ENCODE data around the gene GNG8. TPM values are rescaled to one million over a fixed set of nuclear protein-coding genes. Genes with fewer than 3 reads are reported as not detected.

The GNG8 gene
- total and polyA plus RNA-seq, 10 of the 15 experiments (the other 5 are each of a cell fraction or from before 2014, with no cell fraction given) = 1.2 to 6.6 (median 2.7) TPM; not detected in 6

GRCh38 chr19:46648961-46649960, 13.3 kb upstream of the GNG8 start:
- FAIRE-seq (no peak), ATAC-seq (no peak), DNase-seq (ENCODE audit: low read depth, low spot score) (no peak)
- H3K27ac ChIP-seq (ENCODE audit: control insufficient read depth, insufficient read depth) = no peak overlapping the region
- H3K4me3 ChIP-seq = no peak overlapping the region
- peaks cover 5% of the 10 kb centered on the region; the same call in 1 of the 2 replicates for H3K4me1 ChIP-seq (ENCODE audit: control insufficient read depth, insufficient read depth, low read length)
- TF ChIP-seq BMI1 (IDR thresholded peaks at IDR 0.05; ENCODE audit: borderline replicate concordance) = no peak
- no peak for TF ChIP-seq CEBPB (IDR thresholded peaks at IDR 0.05; ENCODE audit: borderline replicate concordance in 1 of 2, low read depth in 2 of 2, low read length in 2 of 2)
- no peak for TF ChIP-seq HDGF (IDR thresholded peaks at IDR 0.05)
- no peak for TF ChIP-seq SIN3A (IDR thresholded peaks at IDR 0.05; ENCODE audit: low read depth, low read length)
- TF ChIP-seq SPI1 (IDR thresholded peaks at IDR 0.05; ENCODE audit: borderline replicate concordance, insufficient read depth, low read depth, low read length) = no peak
- no peaks in the 10 kb centered on the region for H4K20me1 ChIP-seq (ENCODE audit: control insufficient read depth, insufficient read depth)
- no peaks in the 10 kb centered on the region; a peak in 2 of 4 replicates for H3K27me3 ChIP-seq (replicated peaks in 1 of 2; ENCODE audit: control insufficient read depth in 2 of 2, insufficient read depth in 2 of 2, low read length in 1 of 2)
- no peak overlapping the region for H2AFZ ChIP-seq (ENCODE audit: control insufficient read depth, low read depth, low read length)
- SMC1A ChIA-PET (ENCODE audit: uncharacterized antibody, unreplicated experiment) = no interaction called here
- POLR2A ChIA-PET = no interaction called here
- 0 out of 2 replicates have a peak overlapping the region, but pooled peaks have one; percentile 17 for H3K4me2 ChIP-seq (ENCODE audit: control insufficient read depth, insufficient read depth)
- H3K9ac ChIP-seq (ENCODE audit: control insufficient read depth, insufficient read depth, low read length) = no peak overlapping the region
- BruUV-seq (replicated peaks) = no TSS peak
- in situ Hi-C loops (cut with MboI) = no loop called here
- H3K9me3 ChIP-seq (replicated peaks; ENCODE audit: control insufficient read depth, insufficient read depth, low read length) = no peaks in the 10 kb centered on the region; the same call in 2 of the 3 replicates
- RAD21 ChIA-PET (ENCODE audit: unreplicated experiment) = interaction anchor here (4.5 kb wide), 1 partner anchor 12 kb away, joined by 22 read pairs; the partner anchor contains the start of gene DACT3
- 86% methylated on average over 68 of the region's 144 CpGs for WGBS (ENCODE audit: insufficient coverage, insufficient replicate concordance, low lambda C conversion rate, missing lambda C conversion rate)
- no peaks in the 10 kb centered on the region for H3K36me3 ChIP-seq (ENCODE audit: control insufficient read depth in 2 of 2, insufficient read depth in 2 of 2, low read length in 1 of 2)
- CTCF ChIA-PET = interaction anchor here (1.0 to 1.9 kb wide), 4 partner anchors 12 to 37 kb away, joined by 3 to 14 read pairs (median 4); partner anchors contain the start of gene DACT3
- no peaks in the 10 kb centered on the region for H3K79me2 ChIP-seq (ENCODE audit: control insufficient read depth, insufficient read depth, low read length)
- intact Hi-C loops (cut with micrococcal nuclease; ENCODE audit: unreplicated experiment) = no loop called here
